Erythroblast (primary cell): Measurements from ENCODE around the gene PTDSS2.

Experiments
- DNase-seq, 2 experiments: peaks; one replicate each; lab custom pipeline; 2025; lab: John Stamatoyannopoulos, UW
- GATA1 ChIP-seq: IDR thresholded peaks from 2 replicates; pipeline ENCODE4 v1.6.1; 2011; ENCODE audit warnings: low read depth, mild to moderate bottlenecking, control low read depth, low read length, moderate library complexity
- POLR2A ChIP-seq: IDR thresholded peaks from 2 replicates; pipeline ENCODE4 v1.6.1; 2011; ENCODE audit warnings: mild to moderate bottlenecking, low read length

Gene PTDSS2

GRCh38 chr11:469684-470560 lies 19.8 kb downstream of the PTDSS2 start:
- no peak for DNase-seq
- TF ChIP-seq POLR2A (no peak), GATA1 (no peak)

DNA sequence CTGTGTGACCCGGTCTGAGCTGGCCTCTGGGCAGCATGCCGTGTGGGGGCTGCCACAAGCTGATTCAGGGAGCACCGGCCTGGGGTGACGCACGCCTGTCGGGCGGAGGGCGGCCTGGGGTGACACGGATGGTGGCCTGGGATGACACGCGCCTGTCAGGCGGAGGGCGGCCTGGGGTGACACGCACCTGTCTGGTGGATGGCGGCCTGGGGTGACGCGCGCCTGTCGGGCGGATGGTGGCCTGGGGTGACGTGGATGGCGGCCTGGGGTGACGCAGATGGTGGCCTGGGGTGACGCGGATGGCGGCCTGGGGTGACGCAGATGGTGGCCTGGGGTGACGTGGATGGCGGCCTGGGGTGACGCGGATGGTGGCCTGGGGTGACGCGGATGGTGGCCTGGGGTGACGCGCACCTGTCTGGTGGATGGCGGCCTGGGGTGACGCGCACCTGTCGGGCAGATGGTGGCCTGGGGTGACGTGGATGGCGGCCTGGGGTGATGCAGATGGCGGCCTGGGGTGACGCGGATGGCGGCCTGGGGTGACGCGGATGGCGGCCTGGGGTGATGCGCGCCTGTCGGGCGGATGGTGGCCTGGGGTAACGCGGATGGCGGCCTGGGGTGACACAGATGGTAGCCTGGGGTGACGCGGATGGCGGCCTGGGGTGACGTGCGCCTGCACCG lies 21.5 kb downstream of the PTDSS2 start:
- DNase-seq = no peak
- TF ChIP-seq POLR2A (no peak), GATA1 (no peak)

GRCh38 chr11:472272-472671 lies 22.2 kb downstream of the PTDSS2 start:
- no peak for DNase-seq
- no peak for TF ChIP-seq GATA1
- no peak for TF ChIP-seq POLR2A

GRCh38 chr11:472816-473215 lies 22.7 kb downstream of the PTDSS2 start:
- no peak for DNase-seq
- TF ChIP-seq GATA1 (no peak), POLR2A (no peak)

- TF ChIP-seq GATA1 = no peak
- TF ChIP-seq POLR2A = no peak
- DNase-seq = no peak
Measured at GRCh38 chr11:473415-473814, 23.3 kb downstream of the PTDSS2 start.

- DNase-seq = no peak
- no peak for TF ChIP-seq GATA1
- no peak for TF ChIP-seq POLR2A
Measured at GRCh38 chr11:473962-474785, 24.1 kb downstream of the PTDSS2 start.

- no peak for DNase-seq
- TF ChIP-seq POLR2A (no peak), GATA1 (no peak)
Measured at GRCh38 chr11:474914-475506, 24.9 kb downstream of the PTDSS2 start.

GRCh38 chr11:475941-476340 lies 25.9 kb downstream of the PTDSS2 start:
- no peak for DNase-seq
- TF ChIP-seq GATA1 (no peak), POLR2A (no peak)

GRCh38 chr11:476416-476815 lies 26.3 kb downstream of the PTDSS2 start:
- no peak for TF ChIP-seq GATA1
- no peak for TF ChIP-seq POLR2A
- DNase-seq = no peak

GRCh38 chr11:477052-477715 lies 27.1 kb downstream of the PTDSS2 start:
- DNase-seq = no peak
- TF ChIP-seq POLR2A = no peak
- TF ChIP-seq GATA1 = no peak

GRCh38 chr11:479311-479710 lies 29.2 kb downstream of the PTDSS2 start:
- DNase-seq = no peak
- no peak for TF ChIP-seq POLR2A
- no peak for TF ChIP-seq GATA1

DNA sequence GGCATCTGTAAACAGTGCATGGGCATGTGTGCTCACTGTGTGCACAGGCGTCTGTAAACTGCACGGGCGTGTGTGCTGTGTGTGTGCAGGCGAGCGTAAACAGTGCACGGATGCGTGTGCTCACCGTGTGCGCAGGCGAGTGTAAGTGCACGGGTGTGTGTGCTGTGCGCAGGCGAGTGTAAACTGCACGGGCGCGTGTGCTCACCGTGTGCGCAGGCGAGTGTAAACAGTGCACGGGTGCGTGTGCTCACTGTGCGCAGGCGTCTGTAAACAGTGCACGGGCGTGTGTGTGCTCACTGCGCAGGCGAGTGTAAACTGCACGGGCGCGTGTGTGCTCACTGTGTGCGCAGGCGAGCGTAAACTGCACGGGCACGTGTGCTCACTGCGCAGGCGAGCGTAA lies 34.5 kb downstream of the PTDSS2 start:
- no peak for TF ChIP-seq POLR2A
- no peak for TF ChIP-seq GATA1
- DNase-seq = no peak

- TF ChIP-seq GATA1 (no peak), POLR2A (no peak)
Measured at GRCh38 chr11:486189-486588, 36.1 kb downstream of the PTDSS2 start.

DNA sequence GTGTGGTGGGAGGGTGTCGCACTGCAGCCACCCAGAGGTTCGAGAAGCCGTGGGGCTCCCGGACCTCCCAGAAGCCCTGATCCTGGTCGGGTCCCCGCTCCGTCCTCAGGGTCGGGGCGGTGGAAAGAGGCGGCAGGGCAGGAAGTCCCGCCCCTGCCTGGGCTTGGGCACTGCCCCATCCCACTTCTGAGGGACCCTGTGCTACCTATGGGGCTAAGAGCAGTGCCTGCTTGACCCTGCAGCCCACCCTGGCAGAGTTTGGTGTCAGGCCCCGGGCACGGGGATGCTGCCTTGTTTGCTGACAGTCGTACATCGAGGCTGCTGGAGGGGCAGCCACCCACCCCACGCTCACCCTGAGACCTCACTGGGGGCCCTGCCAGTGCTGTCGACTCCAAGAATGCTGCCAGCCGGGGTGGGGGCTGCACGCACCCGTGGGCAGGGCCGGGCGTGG lies 37.5 kb downstream of the PTDSS2 start:
- DNase-seq = no peak
- TF ChIP-seq GATA1 (no peak), POLR2A (no peak)

More at GRCh38 chr11:486189-486588, 36.1 kb downstream of the PTDSS2 start:
- no peak for DNase-seq
